Measurements from ENCODE around the gene MDN1.

MDN1 gene

DNA sequence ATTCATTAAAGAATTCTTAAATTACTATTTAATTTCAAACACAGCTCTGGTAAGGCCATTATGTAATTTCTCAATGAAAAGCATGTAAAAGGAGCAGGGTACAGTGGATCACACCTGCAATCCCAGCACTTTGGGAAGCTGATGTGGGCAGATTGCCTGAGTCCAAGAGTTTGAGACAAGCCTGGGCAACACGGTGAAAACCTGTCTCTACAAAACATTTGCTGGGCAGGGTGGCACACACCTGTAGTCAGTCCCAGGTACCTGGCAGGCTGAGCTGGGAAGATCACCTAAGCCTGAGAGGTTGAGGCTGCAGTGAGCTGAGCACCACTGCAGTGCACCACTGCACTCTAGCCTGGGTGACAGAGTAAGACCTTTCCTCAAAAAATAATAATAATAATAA lies 37.4 kb downstream of the MDN1 start:
- TF ChIP-seq, protein P1, sequence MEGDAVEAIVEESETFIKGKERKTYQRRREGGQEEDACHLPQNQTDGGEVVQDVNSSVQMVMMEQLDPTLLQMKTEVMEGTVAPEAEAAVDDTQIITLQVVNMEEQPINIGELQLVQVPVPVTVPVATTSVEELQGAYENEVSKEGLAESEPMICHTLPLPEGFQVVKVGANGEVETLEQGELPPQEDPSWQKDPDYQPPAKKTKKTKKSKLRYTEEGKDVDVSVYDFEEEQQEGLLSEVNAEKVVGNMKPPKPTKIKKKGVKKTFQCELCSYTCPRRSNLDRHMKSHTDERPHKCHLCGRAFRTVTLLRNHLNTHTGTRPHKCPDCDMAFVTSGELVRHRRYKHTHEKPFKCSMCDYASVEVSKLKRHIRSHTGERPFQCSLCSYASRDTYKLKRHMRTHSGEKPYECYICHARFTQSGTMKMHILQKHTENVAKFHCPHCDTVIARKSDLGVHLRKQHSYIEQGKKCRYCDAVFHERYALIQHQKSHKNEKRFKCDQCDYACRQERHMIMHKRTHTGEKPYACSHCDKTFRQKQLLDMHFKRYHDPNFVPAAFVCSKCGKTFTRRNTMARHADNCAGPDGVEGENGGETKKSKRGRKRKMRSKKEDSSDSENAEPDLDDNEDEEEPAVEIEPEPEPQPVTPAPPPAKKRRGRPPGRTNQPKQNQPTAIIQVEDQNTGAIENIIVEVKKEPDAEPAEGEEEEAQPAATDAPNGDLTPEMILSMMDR (IDR thresholded peaks at IDR 0.05; ENCODE audit: extremely low read depth, missing control alignments) = no peak
- DNase-seq (ENCODE audit: low spot score) = no peak

- TF ChIP-seq, protein P1 (IDR thresholded peaks at IDR 0.05; ENCODE audit: extremely low read depth, missing control alignments) = no peak
- DNase-seq (ENCODE audit: low spot score) = no peak
These were observed 38.2 kb downstream of the MDN1 start for GRCh38 chr6:89781070-89782034.

DNA sequence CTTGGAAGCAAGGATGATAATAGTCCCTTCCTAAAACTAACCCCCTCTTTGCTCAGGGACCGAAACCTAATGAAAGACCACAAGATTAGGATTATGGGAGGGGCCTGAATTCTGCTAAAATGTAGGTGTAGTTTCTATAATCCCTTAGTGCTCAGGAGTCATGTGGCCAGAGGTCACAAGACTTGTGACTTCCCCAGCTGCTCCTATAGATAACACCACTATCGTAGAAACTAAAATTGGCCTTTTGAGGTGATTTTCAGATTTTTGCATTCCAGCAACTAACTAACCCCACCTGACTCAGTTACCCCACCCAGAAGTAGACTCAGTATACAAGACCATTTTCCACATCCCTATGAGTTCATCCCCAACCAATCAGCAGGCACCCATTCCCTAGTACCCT lies 42.1 kb downstream of the MDN1 start:
- DNase-seq (ENCODE audit: low spot score) = no peak
- TF ChIP-seq, protein P1 (IDR thresholded peaks at IDR 0.05; ENCODE audit: extremely low read depth, missing control alignments) = no peak

GRCh38 chr6:89776583-89777233 lies 42.9 kb downstream of the MDN1 start:
- no peak for DNase-seq (ENCODE audit: low spot score)
- TF ChIP-seq, protein P1 (IDR thresholded peaks at IDR 0.05; ENCODE audit: extremely low read depth, missing control alignments) = no peak

GRCh38 chr6:89775150-89775549 lies 44.4 kb downstream of the MDN1 start:
- DNase-seq (ENCODE audit: low spot score) = no peak
- TF ChIP-seq, protein P1 (IDR thresholded peaks at IDR 0.05; ENCODE audit: extremely low read depth, missing control alignments) = no peak

DNA sequence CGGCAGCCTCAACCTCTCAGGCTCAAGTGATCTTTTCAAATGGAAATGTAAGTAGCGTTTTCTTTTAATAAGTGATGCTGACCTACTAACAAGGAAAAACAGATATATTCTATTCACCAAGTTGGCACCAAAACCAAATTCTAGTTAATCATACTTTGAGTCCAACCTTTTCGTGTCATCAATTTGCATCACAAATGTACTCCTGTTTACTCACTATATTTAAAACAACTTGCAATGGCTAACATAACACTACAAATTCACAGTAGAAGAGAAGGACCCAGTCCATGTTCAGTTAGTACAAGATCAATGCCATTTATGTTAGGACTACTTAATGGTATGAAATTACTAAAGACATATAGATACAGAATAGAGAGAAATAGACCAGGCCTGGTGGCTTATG lies 50.0 kb downstream of the MDN1 start:
- DNase-seq (ENCODE audit: low spot score) = no peak
- TF ChIP-seq, protein P1 (IDR thresholded peaks at IDR 0.05; ENCODE audit: extremely low read depth, missing control alignments) = no peak

GRCh38 chr6:89768324-89768723 lies 51.3 kb downstream of the MDN1 start:
- no peak for DNase-seq (ENCODE audit: low spot score)
- TF ChIP-seq, protein P1 (IDR thresholded peaks at IDR 0.05; ENCODE audit: extremely low read depth, missing control alignments) = no peak
